OCI-LY1 (cell line): ENCODE data around the gene GON4L.

Experiments
- H2AFZ ChIP-seq: fragments of 200-600 bp; sonication (generic), shearing (Covaris generic); 2 replicates; pipeline ENCODE4 v1.6.0; 2014; ENCODE audit warnings: antibody characterized with exemption, mild to moderate bottlenecking, low read length
- H3F3A ChIP-seq: fragments of 200-600 bp; sonication (generic), shearing (Covaris generic); 2 replicates; pipeline ENCODE4 v1.6.0; 2014; ENCODE audit warnings: mild to moderate bottlenecking, antibody characterized with exemption, low read length, moderate library complexity; ENCODE audit not compliant: insufficient read depth
- H3K27ac ChIP-seq: fragments of 200-600 bp; sonication (generic); 2 replicates; pipeline ENCODE4 v1.5.1; 2014; ENCODE audit warnings: low read length, mixed run types, mild to moderate bottlenecking, low read depth; ENCODE audit not compliant: poor library complexity, severe bottlenecking
- H3K27me3 ChIP-seq: fragments of 200-600 bp; sonication (generic); 2 replicates; pipeline ENCODE4 v1.6.0; 2014; ENCODE audit warnings: antibody characterized with exemption, mild to moderate bottlenecking, low read length, moderate library complexity; ENCODE audit not compliant: insufficient read depth
- H3K36me3 ChIP-seq: fragments of 200-600 bp; sonication (generic); 2 replicates; pipeline ENCODE4 v1.6.1; 2014; ENCODE audit warnings: mild to moderate bottlenecking, antibody characterized with exemption, low read length, moderate library complexity, mixed read lengths; ENCODE audit not compliant: insufficient read depth
- H3K4me1 ChIP-seq: fragments of 200-600 bp; sonication (generic); 2 replicates; pipeline ENCODE4 v1.5.1; 2014; ENCODE audit warnings: mild to moderate bottlenecking, low read length, moderate library complexity; ENCODE audit not compliant: insufficient read depth, severe bottlenecking
- H3K4me2 ChIP-seq: fragments of 200-600 bp; sonication (generic), shearing (Covaris generic); 2 replicates; pipeline ENCODE4 v1.6.1; 2014; ENCODE audit warnings: low read length
- H3K4me3 ChIP-seq: fragments of 200-600 bp; sonication (generic); 2 replicates; pipeline ENCODE4 v1.5.1; 2014; ENCODE audit warnings: low read length, low read depth, mild to moderate bottlenecking, mixed read lengths; ENCODE audit not compliant: poor library complexity, severe bottlenecking
- H3K79me2 ChIP-seq: fragments of 200-600 bp; shearing (Covaris generic); 2 replicates; pipeline ENCODE4 v1.6.1; 2016; ENCODE audit warnings: mixed run types, low read length, mixed read lengths; ENCODE audit not compliant: insufficient read depth
- H3K9ac ChIP-seq: fragments of 200-600 bp; sonication (generic), shearing (Covaris generic); 2 replicates; pipeline ENCODE4 v1.6.1; 2014; ENCODE audit warnings: mild to moderate bottlenecking, low read length, mixed read lengths
- H3K9me2 ChIP-seq: fragments of 200-600 bp; sonication (generic), shearing (Covaris generic); 2 replicates; pipeline ENCODE4 v1.6.1; 2014; ENCODE audit warnings: low read depth, mild to moderate bottlenecking, low read length, mixed read lengths
- H3K9me3 ChIP-seq: fragments of 200-600 bp; shearing (Covaris generic); 2 replicates; pipeline ENCODE4 v1.6.1; 2014; ENCODE audit warnings: low read length, mixed read lengths
- H4K20me1 ChIP-seq: fragments of 200-600 bp; sonication (generic), shearing (Covaris generic); 2 replicates; pipeline ENCODE4 v1.6.0; 2016; ENCODE audit warnings: mild to moderate bottlenecking, low read length; ENCODE audit not compliant: insufficient read depth
- CTCF ChIP-seq: fragments of 200-600 bp; sonication (generic), shearing (Covaris generic); IDR thresholded peaks from 2 replicates; pipeline ENCODE4 v1.5.1; 2017; ENCODE audit warnings: mild to moderate bottlenecking, antibody characterized with exemption, low read length, moderate library complexity, mixed read lengths
- EZH2 ChIP-seq: fragments of 200-600 bp; sonication (generic), shearing (Covaris generic); IDR thresholded peaks from 2 replicates; pipeline ENCODE4 v1.8.0; 2017; ENCODE audit warnings: borderline replicate concordance, mixed run types, mild to moderate bottlenecking, antibody characterized with exemption, low read length, moderate library complexity, mixed read lengths

Gene GON4L

GRCh38 chr1:155744711-155745283 lies 112.2 kb downstream of the GON4L start:
- TF ChIP-seq EZH2 (no peak), CTCF (no peak)
- 0 out of 2 replicates have a peak, but pooled peaks cover 6% of the 10 kb centered on the region for H3K36me3 ChIP-seq

GRCh38 chr1:155741908-155742307 lies 115.1 kb downstream of the GON4L start:
- Histone ChIP-seq H3K9me3 (no peaks in the 10 kb centered on the region), H3K27me3 (no peaks in the 10 kb centered on the region), H4K20me1 (no peaks in the 10 kb centered on the region), H3K27ac (no peak overlapping the region), H3K4me3 (no peak overlapping the region), H3K79me2 (no peaks in the 10 kb centered on the region), H2AFZ (no peak overlapping the region), H3K36me3 (peaks cover 21% of the 10 kb centered on the region), H3K9me2 (no peaks in the 10 kb centered on the region), H3K9ac (no peak overlapping the region), H3F3A (peaks cover 6% of the 10 kb centered on the region; the same call in 1 of the 2 replicates), H3K4me2 (no peak overlapping the region), H3K4me1 (peaks cover 6% of the 10 kb centered on the region)
- TF ChIP-seq CTCF: no peak
- no peak for TF ChIP-seq EZH2

More at GRCh38 chr1:155744711-155745283, 112.2 kb downstream of the GON4L start:
- no peaks in the 10 kb centered on the region for H4K20me1 ChIP-seq
- H3K9me2 ChIP-seq: no peaks in the 10 kb centered on the region
- H3K4me2 ChIP-seq: peak overlapping the region; percentile 83
- 0 out of 2 replicates have a peak overlapping the region, but pooled peaks have one; percentile 6 for H2AFZ ChIP-seq
- peak overlapping the region; percentile 68 for H3K4me3 ChIP-seq
- H3K4me1 ChIP-seq: peaks cover 6% of the 10 kb centered on the region
- no peaks in the 10 kb centered on the region for H3K27me3 ChIP-seq
- H3K9me3 ChIP-seq: no peaks in the 10 kb centered on the region
- peak overlapping the region; percentile 78 for H3K9ac ChIP-seq
- peaks cover 6% of the 10 kb centered on the region; the same call in 1 of the 2 replicates for H3F3A ChIP-seq
- peak overlapping the region; percentile 22 for H3K27ac ChIP-seq
- H3K79me2 ChIP-seq: no peaks in the 10 kb centered on the region

- Histone ChIP-seq H3K9ac (no peak overlapping the region), H3F3A (peaks cover 6% of the 10 kb centered on the region; the same call in 1 of the 2 replicates), H3K9me3 (no peaks in the 10 kb centered on the region), H3K9me2 (no peaks in the 10 kb centered on the region), H3K27me3 (no peaks in the 10 kb centered on the region), H3K27ac (no peak overlapping the region), H3K4me1 (peaks cover 6% of the 10 kb centered on the region), H2AFZ (no peak overlapping the region), H3K4me3 (no peak overlapping the region), H3K79me2 (no peaks in the 10 kb centered on the region), H4K20me1 (no peaks in the 10 kb centered on the region), H3K36me3 (peaks cover 30% of the 10 kb centered on the region), H3K4me2 (no peak overlapping the region)
- no peak for TF ChIP-seq CTCF
- no peak for TF ChIP-seq EZH2
These were observed 116.0 kb downstream of the GON4L start for GRCh38 chr1:155740995-155741394.
